Endothelial cell of umbilical vein (primary cell): ENCODE results near the gene B3GALNT2. TPM values are rescaled to one million over a fixed set of nuclear protein-coding genes. Genes with fewer than 3 reads are reported as not detected.
"Not testable (repeated sequence)": the region's sequence is repeated elsewhere in the genome, so short reads cannot be mapped to it uniquely, and the experiment has no call there.

Experiments
- BruUV-seq: library from RNA; stranded (reverse); fragments of 400-500 nt; replicated peaks from 2 replicates; lab custom pipeline; 2021; lab: Mats Ljungman, UMichigan
- CTCF ChIA-PET: fragments of 300-600, 350-600 bp; sonication (Branson Sonifier 250); formaldehyde crosslinking; loops from one replicate; lab custom pipeline; 2021; ENCODE audit warnings: antibody characterized with exemption, inconsistent platforms; lab: Charles Lee
- POLR2A ChIA-PET: fragments of 300-600, 350-600 bp; sonication (Branson Sonifier 250); formaldehyde crosslinking; loops from one replicate; lab custom pipeline; 2021; ENCODE audit warnings: antibody characterized with exemption, inconsistent platforms; lab: Charles Lee
- DNase-seq: peaks from one replicate; pipeline ENCODE4 v3.0.0-alpha.2; 2011; ENCODE audit warnings: low read depth, low spot score
- FAIRE-seq: peaks from 2 replicates; lab custom pipeline; 2011; peaks lifted over from hg19 to GRCh38; lab: Jason Lieb, UNC
- H2AFZ ChIP-seq: 2 replicates; pipeline ENCODE4 v1.6.0; 2012; ENCODE audit warnings: low read depth, low read length, control low read depth, inconsistent platforms
- H3K27ac ChIP-seq: 2 replicates; pipeline ENCODE4 v1.5.1; 2011; ENCODE audit warnings: low read depth, mild to moderate bottlenecking, control low read depth, low read length, moderate library complexity; ENCODE audit not compliant: insufficient read depth
- H3K27me3 ChIP-seq, 2 experiments: 2 replicates each; pipeline versions ENCODE4 v1.6.0 to v1.6.1; 2011; ENCODE audit warnings: low read length in 2 of 2, mixed read lengths in 1 of 2; ENCODE audit not compliant: control insufficient read depth in 2 of 2, insufficient read depth in 2 of 2
- H3K36me3 ChIP-seq, 2 experiments: 2 replicates in 1 of 2; 3 replicates in 1 of 2; pipeline ENCODE4 v1.5.1; 2011; ENCODE audit warnings: low read length in 2 of 2, mild to moderate bottlenecking in 1 of 2, moderate library complexity in 1 of 2; ENCODE audit not compliant: control insufficient read depth in 2 of 2, insufficient read depth in 2 of 2; ENCODE audit errors: extremely low read depth in 1 of 2
- H3K4me1 ChIP-seq: 3 replicates; pipeline ENCODE4 v1.5.1; 2011; ENCODE audit warnings: mild to moderate bottlenecking, low read length; ENCODE audit not compliant: control insufficient read depth, insufficient read depth; ENCODE audit errors: extremely low read depth
- H3K4me2 ChIP-seq: 2 replicates; pipeline ENCODE4 v1.6.1; 2011; ENCODE audit warnings: low read length, control low read depth, mixed read lengths; ENCODE audit not compliant: insufficient read depth
- H3K4me3 ChIP-seq, 3 experiments: fragments of 200-600 bp in 1 of 3; sonication (generic), shearing (Covaris generic) in 1 of 3; replicated peaks in 1 of 3; 2 replicates each; pipeline ENCODE4 v1.5.1; 2011 to 2016; ENCODE audit warnings: control low read depth in 3 of 3, low read length in 3 of 3, mild to moderate bottlenecking in 2 of 3, inconsistent platforms in 1 of 3, low read depth in 1 of 3, moderate library complexity in 1 of 3; ENCODE audit not compliant: insufficient read depth in 1 of 3
- H3K79me2 ChIP-seq: 2 replicates; pipeline ENCODE4 v1.6.0; 2012; ENCODE audit warnings: low read length, inconsistent platforms; ENCODE audit not compliant: control insufficient read depth, insufficient read depth
- H3K9ac ChIP-seq: replicated peaks from 2 replicates; pipeline ENCODE3; 2011; ENCODE audit warnings: low read length, control low read depth; ENCODE audit not compliant: insufficient read depth; ENCODE audit errors: extremely low read depth
- H3K9me1 ChIP-seq: replicated peaks from 3 replicates; pipeline ENCODE4 v1.6.0; 2011; ENCODE audit warnings: mild to moderate bottlenecking, low read length; ENCODE audit not compliant: control insufficient read depth, insufficient read depth; ENCODE audit errors: extremely low read depth
- H3K9me3 ChIP-seq: replicated peaks from 2 replicates; pipeline ENCODE4 v1.5.1; 2012; ENCODE audit warnings: low read length, inconsistent platforms; ENCODE audit not compliant: control insufficient read depth, insufficient read depth
- H4K20me1 ChIP-seq: replicated peaks from 2 replicates; pipeline ENCODE3; 2011; ENCODE audit warnings: mild to moderate bottlenecking, low read length; ENCODE audit not compliant: control insufficient read depth, insufficient read depth; ENCODE audit errors: extremely low read depth
- FOS ChIP-seq: IDR thresholded peaks from 2 replicates; pipeline ENCODE4 v1.6.1; 2011; ENCODE audit warnings: mild to moderate bottlenecking, low read length, moderate library complexity, borderline replicate concordance; ENCODE audit not compliant: insufficient read depth
- dilution Hi-C: fragments of 300-500 bp; cut with MboI; formaldehyde crosslinking; loops from one replicate; pipeline ENCODE4 v1.15.0; 2019; ENCODE audit warnings: low sequenced_read_pairs; ENCODE audit not compliant: extremely low pct_ligation_motif_present
- intact Hi-C: fragments of 100-400 bp; cut with micrococcal nuclease; formaldehyde crosslinking; loops from one replicate; pipeline ENCODE4 v1.10.0; 2022
- polyA plus RNA-seq, 4 experiments: library from polyadenylated mRNA; depleted of rRNA in 3 of 4; stranded (reverse) in 3 of 4; unstranded in 1 of 4; fragments of >200 nt; gene quantifications; 2 replicates each; pipeline versions ENCODE4 v1.2.1 to v1.2.3, GENCODE V29; 2011 to 2012; ENCODE audit warnings: missing spikeins in 1 of 4
- total RNA-seq: library from RNA; stranded (reverse); gene quantifications from 2 replicates; pipeline ENCODE4 v1.2.3, GENCODE V29; 2021

B3GALNT2 gene
- total and polyA plus RNA-seq, 2 donors (not counting 3 experiments of a cell fraction or from before 2014, with no cell fraction given) = 12.0 to 32.2 TPM

- no peaks in the 10 kb centered on the region for H3K36me3 ChIP-seq
- BruUV-seq = no TSS peak
- no peak for TF ChIP-seq FOS
- POLR2A ChIA-PET = no interaction called here
- CTCF ChIA-PET = no interaction called here
- peaks cover 8% of the 10 kb centered on the region for H3K4me1 ChIP-seq
- H2AFZ ChIP-seq = no peak overlapping the region
- H3K9me1 ChIP-seq = no peaks in the 10 kb centered on the region
- FAIRE-seq (no peak), DNase-seq (no peak)
- dilution Hi-C loops (no loop called here), intact Hi-C loops (no loop called here)
- H4K20me1 ChIP-seq = no peaks in the 10 kb centered on the region
- no peak overlapping the region for H3K9ac ChIP-seq
- no peak overlapping the region for H3K27ac ChIP-seq
- no peaks in the 10 kb centered on the region for H3K9me3 ChIP-seq
- H3K79me2 ChIP-seq = no peaks in the 10 kb centered on the region
- H3K4me3 ChIP-seq = no peak overlapping the region
- H3K4me2 ChIP-seq = no peak overlapping the region
- H3K27me3 ChIP-seq = no peaks in the 10 kb centered on the region
These were observed 39.2 kb downstream of the B3GALNT2 start for GRCh38 chr1:235465066-235465465.

- FAIRE-seq, H2AFZ ChIP-seq, H3K27me3 ChIP-seq, dilution Hi-C loops, H4K20me1 ChIP-seq, POLR2A ChIA-PET, intact Hi-C loops, H3K4me3 ChIP-seq, DNase-seq, H3K79me2 ChIP-seq, BruUV-seq, H3K4me2 ChIP-seq, H3K9me1 ChIP-seq, H3K9me3 ChIP-seq, H3K36me3 ChIP-seq, H3K4me1 ChIP-seq, H3K9ac ChIP-seq, H3K27ac ChIP-seq: not testable (repeated sequence)
- CTCF ChIA-PET = interaction anchor here (0.9 kb wide), 1 partner anchor 23 kb away, joined by 5 read pairs; no protein-coding TSS in a partner anchor
These were observed 41.4 kb downstream of the B3GALNT2 start for GRCh38 chr1:235462832-235463231.
